NCI-H1048 (cell line): Measurements from ENCODE around the gene HTR4.

Experiments used
- DNase-seq: peaks from one replicate; lab custom pipeline; 2025; lab: John Stamatoyannopoulos, UW

HTR4 gene

GRCh38 chr5:148663509-148663908 lies 9.2 kb upstream of the HTR4 start:
- DNase-seq: no peak

GRCh38 chr5:148660346-148660660 lies 6.0 kb upstream of the HTR4 start:
- no peak for DNase-seq

GRCh38 chr5:148659641-148660345 lies 5.5 kb upstream of the HTR4 start:
- DNase-seq: no peak

GRCh38 chr5:148653291-148653835 lies 964 bp downstream of the HTR4 start:
- DNase-seq: no peak

GRCh38 chr5:148651528-148651927 lies 2.8 kb downstream of the HTR4 start:
- DNase-seq: no peak

GRCh38 chr5:148645527-148645926 lies 8.8 kb downstream of the HTR4 start:
- no peak for DNase-seq

- no peak for DNase-seq
Observed at GRCh38 chr5:148641735-148642134, 12.6 kb downstream of the HTR4 start.

GRCh38 chr5:148640471-148640870 lies 13.9 kb downstream of the HTR4 start:
- DNase-seq: no peak

- DNase-seq: no peak
Observed at GRCh38 chr5:148639081-148639480, 15.2 kb downstream of the HTR4 start.

- DNase-seq: no peak
Observed at GRCh38 chr5:148636353-148636752, 18.0 kb downstream of the HTR4 start.

- DNase-seq: no peak
Observed at GRCh38 chr5:148635321-148636083, 18.8 kb downstream of the HTR4 start.

GRCh38 chr5:148633067-148633377 lies 21.3 kb downstream of the HTR4 start:
- no peak for DNase-seq

- no peak for DNase-seq
Observed at GRCh38 chr5:148632255-148633066, 21.9 kb downstream of the HTR4 start.

- no peak for DNase-seq
Observed at GRCh38 chr5:148626986-148627385, 27.3 kb downstream of the HTR4 start.

GRCh38 chr5:148626081-148626613 lies 28.2 kb downstream of the HTR4 start:
- DNase-seq: no peak

GRCh38 chr5:148625250-148625649 lies 29.1 kb downstream of the HTR4 start:
- DNase-seq: no peak

- no peak for DNase-seq
Observed at GRCh38 chr5:148623741-148624140, 30.6 kb downstream of the HTR4 start.

GRCh38 chr5:148623101-148623500 lies 31.2 kb downstream of the HTR4 start:
- DNase-seq: no peak

GRCh38 chr5:148620696-148621095 lies 33.6 kb downstream of the HTR4 start:
- DNase-seq: no peak

GRCh38 chr5:148620091-148620490 lies 34.2 kb downstream of the HTR4 start:
- no peak for DNase-seq

GRCh38 chr5:148619484-148619883 lies 34.8 kb downstream of the HTR4 start:
- no peak for DNase-seq

- no peak for DNase-seq
Observed at GRCh38 chr5:148615644-148616275, 38.6 kb downstream of the HTR4 start.
